AG09309 (cell line): ENCODE data around the gene OR5B21.

Experiments
- DNase-seq: peaks from one replicate; pipeline ENCODE4 v3.0.0-alpha.2; 2010; ENCODE audit warnings: low read depth
- H3K4me3 ChIP-seq: 2 replicates; pipeline ENCODE4 v1.5.1; 2011; ENCODE audit warnings: mild to moderate bottlenecking, low read depth, low read length, moderate library complexity; ENCODE audit not compliant: control insufficient read depth
- TF ChIP-seq, protein P1 (sequence below): IDR thresholded peaks from 2 replicates; pipeline ENCODE4 v1.5.1; 2011; ENCODE audit warnings: mild to moderate bottlenecking, low read depth, low read length, inconsistent platforms; ENCODE audit not compliant: insufficient read depth, control insufficient read depth; ENCODE audit errors: missing control alignments

The OR5B21 gene

DNA sequence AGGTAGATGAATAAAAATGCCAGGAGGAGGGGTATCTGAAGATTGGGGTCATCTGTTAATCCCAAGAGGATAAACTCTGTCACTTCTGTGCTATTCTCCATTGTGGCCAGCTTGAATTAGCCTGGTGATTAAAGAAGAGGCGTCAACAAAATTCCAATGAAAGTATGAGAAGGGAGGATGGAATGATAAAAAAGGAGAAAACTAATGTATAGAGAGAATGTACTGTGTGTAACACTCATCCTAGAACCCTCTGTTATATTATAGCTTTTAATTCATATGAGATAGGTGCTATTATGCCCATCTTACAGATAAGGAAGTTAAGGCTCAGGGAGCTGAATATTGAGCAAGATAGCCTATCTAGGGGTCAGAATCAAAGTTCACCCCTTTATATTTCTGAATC is at the start of gene OR5B21:
Gene OR5B21, minus strand, starts transcription at position 101 of the 400 bp plus-strand sequence. Its CDS starts 0 bp downstream, at position 101.
- H3K4me3 ChIP-seq = no peak within 1 kb of the TSS
- no peak for DNase-seq
- TF ChIP-seq, protein P1, sequence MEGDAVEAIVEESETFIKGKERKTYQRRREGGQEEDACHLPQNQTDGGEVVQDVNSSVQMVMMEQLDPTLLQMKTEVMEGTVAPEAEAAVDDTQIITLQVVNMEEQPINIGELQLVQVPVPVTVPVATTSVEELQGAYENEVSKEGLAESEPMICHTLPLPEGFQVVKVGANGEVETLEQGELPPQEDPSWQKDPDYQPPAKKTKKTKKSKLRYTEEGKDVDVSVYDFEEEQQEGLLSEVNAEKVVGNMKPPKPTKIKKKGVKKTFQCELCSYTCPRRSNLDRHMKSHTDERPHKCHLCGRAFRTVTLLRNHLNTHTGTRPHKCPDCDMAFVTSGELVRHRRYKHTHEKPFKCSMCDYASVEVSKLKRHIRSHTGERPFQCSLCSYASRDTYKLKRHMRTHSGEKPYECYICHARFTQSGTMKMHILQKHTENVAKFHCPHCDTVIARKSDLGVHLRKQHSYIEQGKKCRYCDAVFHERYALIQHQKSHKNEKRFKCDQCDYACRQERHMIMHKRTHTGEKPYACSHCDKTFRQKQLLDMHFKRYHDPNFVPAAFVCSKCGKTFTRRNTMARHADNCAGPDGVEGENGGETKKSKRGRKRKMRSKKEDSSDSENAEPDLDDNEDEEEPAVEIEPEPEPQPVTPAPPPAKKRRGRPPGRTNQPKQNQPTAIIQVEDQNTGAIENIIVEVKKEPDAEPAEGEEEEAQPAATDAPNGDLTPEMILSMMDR = no peak

DNA sequence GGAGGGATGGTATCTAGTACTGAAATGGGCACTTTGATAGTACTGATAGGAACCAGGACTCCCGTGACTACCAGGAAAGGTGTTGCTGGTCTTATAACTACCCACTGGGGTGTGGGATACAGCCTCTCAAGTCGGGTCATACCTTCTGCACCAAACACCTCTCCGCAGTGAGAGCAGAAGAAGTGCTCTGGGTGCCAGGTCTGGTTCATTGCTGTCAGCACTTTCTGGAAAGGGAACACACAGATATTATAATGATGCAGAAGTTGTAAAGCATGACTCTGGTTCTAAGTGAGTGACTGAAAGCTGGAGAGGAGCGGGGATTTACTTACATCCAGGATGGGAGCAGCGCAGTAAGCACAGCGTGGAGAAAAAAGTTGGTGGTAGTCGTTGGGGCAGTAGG is 41.7 kb upstream of the OR5B21 start:
- no peak overlapping the region for H3K4me3 ChIP-seq
- TF ChIP-seq, protein P1 = no peak
- DNase-seq = no peak

DNA sequence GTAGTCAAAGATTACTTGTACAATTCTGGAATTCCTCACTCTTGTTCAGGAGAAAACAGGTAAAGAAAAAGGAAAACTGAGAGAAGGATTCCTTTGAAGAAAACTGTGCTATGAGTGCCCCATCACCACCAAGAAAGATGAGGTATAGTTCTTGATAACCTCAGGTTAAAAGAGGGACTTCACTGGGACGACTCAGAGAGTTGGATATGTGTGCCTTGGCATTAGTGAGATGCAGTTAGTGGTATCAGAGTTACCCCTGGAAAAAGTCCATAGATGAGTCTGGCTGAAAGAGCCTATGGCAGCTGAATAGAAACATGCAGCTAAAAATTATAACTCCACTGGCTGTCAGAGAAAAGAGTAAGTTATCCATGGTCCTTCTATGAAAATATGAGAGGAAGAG is 38.9 kb upstream of the OR5B21 start:
- no peak for DNase-seq

DNA sequence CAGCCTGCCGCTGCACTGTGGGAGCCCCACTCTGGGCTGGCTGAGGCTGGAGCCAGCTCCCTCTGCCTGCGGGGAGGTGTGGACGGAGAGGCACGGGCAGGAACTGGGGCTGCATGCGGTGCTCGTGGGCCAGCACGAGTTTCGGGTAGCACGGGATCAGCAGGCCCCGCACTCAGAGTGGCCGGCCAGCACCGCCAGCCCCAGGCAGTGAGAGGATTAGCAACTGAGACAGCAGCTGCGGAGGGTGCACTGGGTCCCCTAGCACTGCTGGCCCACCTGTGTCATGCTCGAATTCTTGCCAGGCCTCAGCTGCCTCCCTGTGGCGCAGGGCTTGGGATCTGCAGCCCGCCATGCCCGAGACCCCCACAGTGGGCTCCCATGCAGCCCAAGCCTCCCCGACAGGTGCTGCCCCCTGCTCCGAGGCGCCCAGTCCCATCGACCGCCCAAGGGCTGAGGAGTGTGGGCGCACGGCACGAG is 24.0 kb upstream of the OR5B21 start:
- DNase-seq = no peak
- TF ChIP-seq, protein P1 = no peak
- no peak overlapping the region for H3K4me3 ChIP-seq

More for the DNA sequence above, 38.9 kb upstream of the OR5B21 start:
- no peak overlapping the region for H3K4me3 ChIP-seq
- TF ChIP-seq, protein P1 = no peak

DNA sequence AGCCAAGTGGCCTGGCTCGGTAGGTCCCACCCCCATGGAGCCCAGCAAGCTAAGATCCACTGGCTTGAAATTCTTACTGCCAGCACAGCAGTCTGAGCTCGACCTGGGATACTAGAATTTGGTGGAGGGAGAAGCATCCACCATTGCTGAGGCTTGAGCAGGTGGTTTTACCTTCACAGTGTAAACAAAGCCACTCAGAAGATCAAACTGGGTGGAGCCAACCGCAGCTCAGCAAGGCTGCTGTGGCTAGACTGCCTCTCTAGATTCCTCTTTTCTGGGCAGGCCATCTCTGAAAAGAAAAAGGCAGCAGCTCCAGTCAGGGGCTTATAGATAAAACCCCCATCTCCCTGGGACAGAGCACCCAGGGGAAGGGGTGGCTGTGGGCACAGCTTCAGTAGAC is 22.3 kb upstream of the OR5B21 start:
- no peak overlapping the region for H3K4me3 ChIP-seq
- no peak for DNase-seq
- TF ChIP-seq, protein P1 = no peak

DNA sequence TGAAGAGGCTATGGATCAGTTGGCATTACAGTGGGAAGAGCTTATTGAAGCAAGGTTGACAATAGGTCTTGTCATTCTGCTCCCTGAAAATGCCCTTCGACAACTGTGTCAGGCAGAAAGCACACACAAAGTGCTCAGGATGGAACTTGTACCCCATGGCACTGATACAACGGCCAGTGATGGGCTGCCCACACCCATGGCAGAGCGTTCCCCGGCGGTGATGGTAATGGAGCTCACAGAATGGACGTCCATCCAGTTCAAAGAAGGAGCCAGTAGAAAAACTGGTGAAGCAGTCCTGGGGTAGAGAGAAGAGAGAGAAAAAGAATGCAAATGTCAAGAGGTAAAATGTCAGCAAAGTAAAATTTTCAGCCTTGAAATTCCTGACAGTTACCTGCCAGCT is 19.5 kb upstream of the OR5B21 start:
- DNase-seq = no peak
- TF ChIP-seq, protein P1 = no peak
- no peak overlapping the region for H3K4me3 ChIP-seq

DNA sequence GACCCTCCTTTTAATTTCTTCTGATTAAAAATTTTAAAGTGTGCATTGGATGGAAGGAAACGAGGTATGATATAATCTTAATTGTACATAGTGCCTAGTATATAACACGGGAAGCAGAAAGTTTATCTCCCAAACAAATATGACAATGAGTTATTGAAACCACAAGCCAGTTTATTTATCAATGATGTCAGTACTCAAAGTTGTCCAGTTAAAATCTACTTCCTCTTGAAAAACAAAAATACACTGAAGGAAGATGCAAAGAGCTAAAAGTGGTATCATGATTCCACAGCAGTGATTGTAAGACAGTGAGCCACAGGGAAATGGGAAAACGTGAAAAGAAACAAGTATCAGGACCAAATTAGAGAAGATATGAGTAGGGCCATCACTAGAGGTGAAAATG is 18.8 kb upstream of the OR5B21 start:
- no peak overlapping the region for H3K4me3 ChIP-seq
- TF ChIP-seq, protein P1 = no peak
- DNase-seq = no peak
